Mesothelial cell of epicardium (in vitro differentiated cells): ENCODE results near the gene MPPED1. TPM values are rescaled to one million over a fixed set of nuclear protein-coding genes. Genes with fewer than 3 reads are reported as not detected.

ENCODE experiments used
- DNase-seq, 2 experiments: peaks; one replicate each; pipeline ENCODE4 v3.0.0; 2021; ENCODE audit warnings: low spot score in 2 of 2; ENCODE audit not compliant: unreplicated experiment in 2 of 2
- H3K27ac Mint-ChIP-seq: 2 replicates; pipeline ENCODE4 v1.8.0; 2021; ENCODE audit warnings: mixed read lengths
- H3K27me3 Mint-ChIP-seq: 2 replicates; pipeline ENCODE4 v1.8.0; 2021; ENCODE audit warnings: low read depth, mixed read lengths
- H3K36me3 Mint-ChIP-seq: 2 replicates; pipeline ENCODE4 v1.8.0; 2021; ENCODE audit warnings: mixed read lengths
- H3K4me1 Mint-ChIP-seq: 2 replicates; pipeline ENCODE4 v1.8.0; 2021; ENCODE audit warnings: mixed read lengths
- H3K4me3 Mint-ChIP-seq: 2 replicates; pipeline ENCODE4 v1.8.0; 2021; ENCODE audit warnings: mild to moderate bottlenecking, moderate library complexity, mixed read lengths
- H3K9me3 Mint-ChIP-seq: 2 replicates; pipeline ENCODE4 v1.8.0; 2021; ENCODE audit warnings: mixed read lengths
- CTCF ChIP-seq: fragments of 200-600 bp; sonication (generic); IDR thresholded peaks from one replicate; pipeline ENCODE4 v1.5.0; 2021; ENCODE audit warnings: antibody characterized with exemption; ENCODE audit not compliant: unreplicated experiment
- total RNA-seq: library from RNA; stranded (reverse); gene quantifications from 3 replicates; pipeline ENCODE4 v1.2.1, GENCODE V29; 2021

The MPPED1 gene
- total RNA-seq, 1 donor from 2014 or later = 0.76 TPM

- Mint-ChIP-seq H3K36me3 (no peaks in the 10 kb centered on the region), H3K27me3 (peaks cover 53% of the 10 kb centered on the region), H3K4me1 (peaks cover 8% of the 10 kb centered on the region), H3K27ac (no peak overlapping the region), H3K4me3 (no peak overlapping the region), H3K9me3 (no peaks in the 10 kb centered on the region)
- no peak for DNase-seq
- no peak for TF ChIP-seq CTCF
Observed at GRCh38 chr22:43421046-43421665, 9.3 kb downstream of the MPPED1 start.

DNA sequence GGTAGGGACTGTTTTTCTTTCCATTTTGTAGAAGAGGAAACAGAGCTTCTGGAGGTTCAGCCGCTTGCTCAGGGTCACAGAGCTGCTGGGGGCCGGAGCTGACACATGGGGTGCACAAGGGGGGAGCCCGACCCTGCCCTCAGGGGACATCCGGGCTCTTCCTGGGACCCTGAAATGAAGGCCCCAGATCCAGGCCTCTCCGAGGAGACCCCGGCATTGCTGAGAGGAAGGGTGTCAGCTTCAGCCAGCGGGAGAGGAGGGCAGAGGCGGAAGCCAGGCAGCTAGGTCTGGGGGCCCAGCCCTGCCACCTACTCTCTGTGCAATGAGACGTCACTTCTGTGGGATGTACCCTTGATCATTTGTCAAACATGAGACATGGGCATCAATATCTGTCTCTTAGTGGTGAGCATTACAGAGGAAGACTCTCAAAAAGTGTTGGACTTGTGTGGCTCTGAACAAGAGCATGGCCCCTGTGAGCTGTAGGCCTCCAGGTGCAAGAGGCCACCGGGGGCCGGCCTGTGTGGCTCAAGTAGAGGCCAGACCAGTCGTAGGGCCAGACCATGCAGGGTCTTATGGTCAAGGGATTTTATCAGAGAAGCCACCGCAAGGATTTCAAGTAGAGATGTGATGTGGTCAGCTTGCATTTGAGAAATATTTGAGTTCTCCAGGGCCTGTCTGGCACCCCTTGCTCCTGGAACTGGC lies 10.3 kb downstream of the MPPED1 start:
- TF ChIP-seq CTCF = no peak
- H3K36me3 Mint-ChIP-seq = no peaks in the 10 kb centered on the region
- DNase-seq = no peak
- H3K27me3 Mint-ChIP-seq = peaks cover 46% of the 10 kb centered on the region
- no peaks in the 10 kb centered on the region for H3K9me3 Mint-ChIP-seq
- no peak overlapping the region for H3K4me3 Mint-ChIP-seq
- no peak overlapping the region for H3K27ac Mint-ChIP-seq
- peaks cover 8% of the 10 kb centered on the region for H3K4me1 Mint-ChIP-seq

DNA sequence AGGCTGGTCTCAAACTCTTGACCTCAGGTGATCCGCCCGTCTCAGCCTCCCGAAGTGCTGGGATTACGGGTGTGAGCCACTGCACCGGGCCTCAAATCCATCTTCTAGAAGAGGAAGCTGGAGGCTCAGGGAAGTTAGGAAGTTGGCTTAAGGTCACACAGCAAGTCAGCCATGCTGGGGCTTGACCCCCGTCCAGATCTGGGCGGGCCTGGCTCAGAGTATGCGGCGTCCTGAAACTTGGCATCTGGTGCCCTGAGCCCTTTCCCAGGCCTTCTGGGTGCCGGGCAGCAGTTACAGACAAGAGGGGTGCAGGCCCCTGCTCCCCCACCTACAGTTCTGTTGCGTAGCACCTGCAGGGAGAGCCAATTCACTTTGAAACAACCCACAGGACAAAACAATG lies 11.2 kb downstream of the MPPED1 start:
- no peak overlapping the region for H3K4me3 Mint-ChIP-seq
- H3K4me1 Mint-ChIP-seq = peaks cover 8% of the 10 kb centered on the region
- no peaks in the 10 kb centered on the region for H3K9me3 Mint-ChIP-seq
- no peak overlapping the region for H3K27ac Mint-ChIP-seq
- TF ChIP-seq CTCF = no peak
- no peaks in the 10 kb centered on the region for H3K36me3 Mint-ChIP-seq
- no peak for DNase-seq
- H3K27me3 Mint-ChIP-seq = peaks cover 38% of the 10 kb centered on the region

- Mint-ChIP-seq H3K27ac (no peak overlapping the region), H3K4me3 (no peak overlapping the region), H3K27me3 (peaks cover 34% of the 10 kb centered on the region), H3K9me3 (no peaks in the 10 kb centered on the region), H3K4me1 (peaks cover under 1% of the 10 kb centered on the region), H3K36me3 (no peaks in the 10 kb centered on the region)
- no peak for TF ChIP-seq CTCF
- no peak for DNase-seq
Observed at GRCh38 chr22:43424201-43424600, 12.4 kb downstream of the MPPED1 start.

GRCh38 chr22:43424666-43425630 lies 13.1 kb downstream of the MPPED1 start:
- Mint-ChIP-seq H3K27me3 (peaks cover 36% of the 10 kb centered on the region), H3K27ac (no peak overlapping the region), H3K36me3 (no peaks in the 10 kb centered on the region), H3K9me3 (no peaks in the 10 kb centered on the region), H3K4me3 (no peak overlapping the region), H3K4me1 (no peaks in the 10 kb centered on the region)
- no peak for TF ChIP-seq CTCF
- DNase-seq = no peak
